GM12878 (cell line): Measurements from ENCODE around the gene OSBP. TPM values are rescaled to one million over a fixed set of nuclear protein-coding genes. Genes with fewer than 3 reads are reported as not detected.
"Not testable (repeated sequence)": the region's sequence is repeated elsewhere in the genome, so short reads cannot be mapped to it uniquely, and the experiment has no call there.

Source experiments
- ATAC-seq: fragments of 200-7000 bp; cut with Tn5 transposase; 3 replicates; pipeline ENCODE4 v1.9.1; 2020; ENCODE audit warnings: mild to moderate bottlenecking, moderate library complexity
- BruUV-seq: library from RNA; stranded (reverse); fragments of 400-500 nt; replicated peaks from 2 replicates; lab custom pipeline; 2021; lab: Mats Ljungman, UMichigan
- CTCF ChIA-PET: fragments of 300-600 bp; sonication (Branson Sonifier 250); formaldehyde crosslinking; extraction: SDS; loops from one replicate; lab custom pipeline; 2021; ENCODE audit warnings: inconsistent platforms; lab: Yijun Ruan, JAX
- POLR2A ChIA-PET: fragments of 350-600 bp; formaldehyde crosslinking; extraction: SDS; loops from one replicate; lab custom pipeline; 2021; ENCODE audit warnings: inconsistent platforms; lab: Charles Lee
- RAD21 ChIA-PET: fragments of 300-600 bp; sonication (Branson Sonifier 250); formaldehyde crosslinking; loops from one replicate; lab custom pipeline; 2023; ENCODE audit warnings: antibody characterized with exemption; ENCODE audit not compliant: unreplicated experiment; lab: Charles Lee
- SMC1A ChIA-PET: fragments of 300-600 bp; sonication (Branson Sonifier 250); formaldehyde crosslinking; loops from one replicate; lab custom pipeline; 2023; ENCODE audit not compliant: unreplicated experiment, uncharacterized antibody; lab: Charles Lee
- DNase-seq: peaks from one replicate; pipeline ENCODE4 v3.0.0-alpha.2; 2011; ENCODE audit warnings: low read depth, low spot score
- FAIRE-seq: peaks from 3 replicates; lab custom pipeline; 2011; peaks lifted over from hg19 to GRCh38; lab: Jason Lieb, UNC
- H2AFZ ChIP-seq: 2 replicates; pipeline ENCODE4 v1.6.0; 2011; ENCODE audit warnings: low read depth, low read length, control low read depth; ENCODE audit not compliant: control insufficient read depth
- H3K27ac ChIP-seq: 2 replicates; pipeline ENCODE4 v1.5.1; 2011; ENCODE audit warnings: control low read depth; ENCODE audit not compliant: control insufficient read depth, insufficient read depth
- H3K27me3 ChIP-seq, 2 experiments: replicated peaks in 1 of 2; 2 replicates each; pipeline versions ENCODE4 v1.6.0 to v1.6.1; 2011; ENCODE audit warnings: low read length in 1 of 2; ENCODE audit not compliant: control insufficient read depth in 2 of 2, insufficient read depth in 2 of 2
- H3K36me3 ChIP-seq, 2 experiments: 2 replicates each; pipeline ENCODE4 v1.5.1; 2011; ENCODE audit warnings: low read length in 1 of 2; ENCODE audit not compliant: control insufficient read depth in 2 of 2, insufficient read depth in 2 of 2
- H3K4me1 ChIP-seq: 2 replicates; pipeline ENCODE4 v1.6.1; 2011; ENCODE audit warnings: mild to moderate bottlenecking, low read length, moderate library complexity, mixed read lengths; ENCODE audit not compliant: control insufficient read depth, insufficient read depth
- H3K4me2 ChIP-seq: 2 replicates; pipeline ENCODE4 v1.6.0; 2011; ENCODE audit warnings: control low read depth; ENCODE audit not compliant: control insufficient read depth, insufficient read depth
- H3K4me3 ChIP-seq: fragments of 200-600 bp; sonication (generic); 2 replicates; pipeline ENCODE4 v1.5.1; 2016
- H3K79me2 ChIP-seq: 2 replicates; pipeline ENCODE4 v1.6.0; 2011; ENCODE audit warnings: low read length; ENCODE audit not compliant: control insufficient read depth, insufficient read depth
- H3K9ac ChIP-seq: 2 replicates; pipeline ENCODE4 v1.8.0; 2011; ENCODE audit warnings: low read length, control low read depth, mixed read lengths; ENCODE audit not compliant: control insufficient read depth, insufficient read depth
- H3K9me3 ChIP-seq: replicated peaks from 3 replicates; pipeline ENCODE4 v1.5.1; 2011; ENCODE audit warnings: mild to moderate bottlenecking, low read length; ENCODE audit not compliant: control insufficient read depth, insufficient read depth
- H4K20me1 ChIP-seq: 2 replicates; pipeline ENCODE4 v1.6.0; 2011; ENCODE audit not compliant: control insufficient read depth, insufficient read depth
- IKZF1 ChIP-seq: fragments of 450-650 bp; conservative IDR thresholded peaks from 2 replicates; pipeline ENCODE4 v1.6.1; 2017; ENCODE audit warnings: antibody characterized with exemption, mild to moderate bottlenecking
- MTA3 ChIP-seq: IDR thresholded peaks from 2 replicates; pipeline ENCODE4 v1.6.1; 2012; ENCODE audit warnings: low read length, inconsistent platforms, borderline replicate concordance
- PBX3 ChIP-seq: IDR thresholded peaks from 2 replicates; pipeline ENCODE4 v1.6.1; 2011; ENCODE audit warnings: mild to moderate bottlenecking, low read depth, low read length, moderate library complexity; ENCODE audit not compliant: insufficient replicate concordance
- TAF1 ChIP-seq: IDR thresholded peaks from 2 replicates; pipeline ENCODE4 v1.6.1; 2011; ENCODE audit warnings: mild to moderate bottlenecking, low read depth, low read length, borderline replicate concordance
- ZZZ3 ChIP-seq: IDR thresholded peaks from 2 replicates; pipeline ENCODE4 v1.6.1; 2011; ENCODE audit warnings: low read depth; ENCODE audit not compliant: control insufficient read depth, insufficient read length
- WGBS: methylation state at CpG from one replicate; pipeline ENCODE4 v1.1.6; 2016; ENCODE audit warnings: low lambda C conversion rate; ENCODE audit not compliant: insufficient replicate concordance, insufficient coverage; ENCODE audit errors: missing lambda C conversion rate; 5-methylcytosine and 5-hydroxymethylcytosine counted together
- in situ Hi-C: fragments of 300-500 bp; cut with MboI; formaldehyde crosslinking; loops from 9 replicates; pipeline ENCODE4 v1.14.3; 2018; ENCODE audit warnings: mixed read lengths
- intact Hi-C: fragments of 100-400 bp; cut with micrococcal nuclease; formaldehyde crosslinking; loops from one replicate; pipeline ENCODE4 v1.14.2; 2022; ENCODE audit not compliant: unreplicated experiment
- polyA plus RNA-seq, 11 experiments: library from polyadenylated mRNA; depleted of rRNA in 4 of 11; unstranded in 6 of 11; stranded (reverse) in 5 of 11; fragments of >200 nt; fragmentation: Nextera tagmentation in 4 of 11; fragmentation: Illumina TruSeq in 1 of 11; extraction: Ambion mirVana in 4 of 11; extraction: Trizol in 1 of 11; gene quantifications; 1 replicate in 1 of 11; 2 replicates in 10 of 11; pipeline versions ENCODE4 v1.2.1 to v1.2.3, GENCODE V29; 2011 to 2016; ENCODE audit warnings: inconsistent platforms in 2 of 11, missing spikeins in 2 of 11, low read depth in 1 of 11
- total RNA-seq, 4 experiments: library from RNA; depleted of rRNA in 3 of 4; stranded (reverse); fragments of >200 nt in 3 of 4; fragmentation: Illumina TruSeq in 1 of 4; extraction: Trizol in 1 of 4; gene quantifications; 2 replicates each; pipeline versions ENCODE4 v1.2.1 to v1.2.3, GENCODE V29; 2013 to 2021

OSBP gene
- total and polyA plus RNA-seq, 10 of the 15 experiments (the other 5 are each of a cell fraction or from before 2014, with no cell fraction given), result 5.9 to 41.2 (median 21.7) TPM

DNA sequence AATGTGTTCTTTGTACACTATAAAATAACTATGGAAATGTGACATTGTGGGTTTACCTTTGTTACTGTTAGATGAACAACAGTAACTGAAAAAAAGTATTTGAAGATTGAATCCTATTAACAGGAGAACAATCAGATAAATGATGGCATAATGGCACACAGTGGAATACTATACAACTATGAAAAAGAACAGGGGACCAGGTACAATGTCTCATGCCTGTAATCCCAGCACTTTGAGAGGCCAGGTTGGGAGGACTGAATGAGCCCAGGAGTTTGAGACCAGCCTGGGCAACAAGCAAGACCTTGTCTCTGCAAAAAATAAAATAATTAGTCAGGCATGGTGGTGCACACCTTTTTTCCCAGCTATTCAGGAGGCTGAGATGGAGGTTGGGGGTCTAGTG is 14.4 kb upstream of the OSBP start:
- H3K4me1 ChIP-seq, result no peaks in the 10 kb centered on the region
- H2AFZ ChIP-seq, result no peak overlapping the region
- ChIA-PET SMC1A (interaction anchor here (0.7 to 1.4 kb wide), 4 partner anchors 12 to 20 kb away, joined by 3 to 7 read pairs (median 4); no protein-coding TSS in a partner anchor), RAD21 (no interaction called here), CTCF (no interaction called here)
- no TSS peak for BruUV-seq
- no peak overlapping the region for H3K4me2 ChIP-seq
- DNase-seq, result no peak
- intact Hi-C loops, result no loop called here
- no peak for ATAC-seq
- no peaks in the 10 kb centered on the region for H3K9me3 ChIP-seq
- TF ChIP-seq IKZF1 (no peak), ZZZ3 (no peak), TAF1 (no peak), MTA3 (no peak), PBX3 (no peak)
- TF ChIP-seq, all 136 proteins: peak for 0
- H3K4me3 ChIP-seq, result no peak overlapping the region
- H3K27ac ChIP-seq, result no peak overlapping the region
- no peak overlapping the region for H3K9ac ChIP-seq
- no peaks in the 10 kb centered on the region for H3K36me3 ChIP-seq
- H3K79me2 ChIP-seq, result no peaks in the 10 kb centered on the region
- in situ Hi-C loops, result no loop called here
- POLR2A ChIA-PET, result interaction anchor here (1.0 kb wide), 1 partner anchor 14 kb away, joined by 3 read pairs; no protein-coding TSS in a partner anchor
- no peaks in the 10 kb centered on the region for H3K27me3 ChIP-seq
- no peak for FAIRE-seq
- H4K20me1 ChIP-seq, result no peaks in the 10 kb centered on the region

GRCh38 chr11:59626969-59627368 is 11.4 kb upstream of the OSBP start:
- FAIRE-seq, POLR2A ChIA-PET: not testable (repeated sequence)

More at GRCh38 chr11:59626969-59627368, 11.4 kb upstream of the OSBP start:
- H4K20me1 ChIP-seq, H3K4me2 ChIP-seq, H3K9me3 ChIP-seq, ATAC-seq, in situ Hi-C loops, H3K36me3 ChIP-seq, H3K9ac ChIP-seq, H2AFZ ChIP-seq, H3K27ac ChIP-seq, H3K27me3 ChIP-seq, SMC1A ChIA-PET, H3K4me1 ChIP-seq, DNase-seq, RAD21 ChIA-PET, H3K79me2 ChIP-seq, H3K4me3 ChIP-seq, CTCF ChIA-PET, BruUV-seq, intact Hi-C loops: not testable (repeated sequence)
- WGBS, result 85% methylated on average over 4 of the region's 4 CpGs
